ENCODE measurements around the gene CDPF1. TPM values are rescaled to one million over a fixed set of nuclear protein-coding genes. Genes with fewer than 3 reads are reported as not detected.

The CDPF1 gene
- polyA plus RNA-seq, 1 donor from 2014 or later: 32.7 TPM

DNA sequence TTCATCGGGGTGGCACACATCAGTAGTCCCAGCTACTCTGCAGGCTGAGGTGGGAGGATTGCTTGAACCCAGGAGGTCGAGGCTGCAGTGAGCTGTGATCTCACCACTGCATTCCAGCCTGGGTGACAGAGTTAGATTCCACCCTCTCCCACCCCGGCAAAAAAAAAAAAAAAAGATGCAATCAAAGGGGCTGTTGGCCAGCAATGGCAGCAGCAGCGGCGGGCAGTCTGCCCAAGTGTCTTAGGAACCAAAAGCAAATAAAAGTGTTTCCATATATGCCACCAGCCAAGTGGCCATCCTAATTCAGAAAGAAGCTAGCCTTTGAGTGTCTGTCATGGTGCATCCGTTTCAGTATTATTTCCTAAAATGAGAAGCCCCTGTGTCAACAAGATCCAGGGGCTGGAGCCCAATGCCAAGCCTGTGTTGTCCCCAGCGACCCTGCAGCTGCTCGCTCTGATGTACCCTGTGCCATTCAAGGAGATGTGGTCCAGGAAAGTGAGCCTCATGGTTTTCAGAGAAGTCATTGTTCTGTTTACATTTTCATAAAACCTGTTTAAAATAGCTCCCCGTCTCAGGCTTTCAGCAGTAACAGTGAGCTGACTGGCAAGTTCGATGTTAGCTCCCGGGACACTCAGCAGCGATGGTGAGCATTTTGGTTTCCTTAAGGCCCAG, 12.5 kb downstream of the CDPF1 start:
- H3K79me2 ChIP-seq (replicated peaks; ENCODE audit: insufficient read depth, low read length): no peaks in the 10 kb centered on the region
- H4K20me1 ChIP-seq (ENCODE audit: insufficient read depth): no peaks in the 10 kb centered on the region
- no peaks in the 10 kb centered on the region for H3K27me3 ChIP-seq (ENCODE audit: insufficient read depth, low read depth, low read length)
- no peaks in the 10 kb centered on the region for H3K36me3 ChIP-seq (ENCODE audit: insufficient read depth, low read length)
- H3K9me2 ChIP-seq (ENCODE audit: insufficient read depth, low read length): no peaks in the 10 kb centered on the region
- H3K9me3 ChIP-seq (ENCODE audit: low read length): no peaks in the 10 kb centered on the region
- no peak overlapping the region for H2AFZ ChIP-seq (ENCODE audit: low read depth, low read length)
- no peak overlapping the region for H3K4me2 ChIP-seq (ENCODE audit: low read length)
- H3K27ac ChIP-seq (ENCODE audit: low read length): no peak overlapping the region
- TF ChIP-seq RAD21 (conservative IDR thresholded peaks at IDR 0.05) (no peak), EP300 (conservative IDR thresholded peaks at IDR 0.05; ENCODE audit: poor library complexity, severe bottlenecking) (no peak), TAF1 (IDR thresholded peaks at IDR 0.05; ENCODE audit: low read depth) (no peak), POLR2AphosphoS5 (IDR thresholded peaks at IDR 0.05) (no peak), MXI1 (conservative IDR thresholded peaks at IDR 0.05; ENCODE audit: poor library complexity, severe bottlenecking) (no peak), EZH2 (IDR thresholded peaks at IDR 0.05; ENCODE audit: borderline replicate concordance, insufficient read depth, low read length, poor library complexity, severe bottlenecking) (no peak), SMC3 (conservative IDR thresholded peaks at IDR 0.05; ENCODE audit: poor library complexity) (no peak)
- TF ChIP-seq, protein P1, sequence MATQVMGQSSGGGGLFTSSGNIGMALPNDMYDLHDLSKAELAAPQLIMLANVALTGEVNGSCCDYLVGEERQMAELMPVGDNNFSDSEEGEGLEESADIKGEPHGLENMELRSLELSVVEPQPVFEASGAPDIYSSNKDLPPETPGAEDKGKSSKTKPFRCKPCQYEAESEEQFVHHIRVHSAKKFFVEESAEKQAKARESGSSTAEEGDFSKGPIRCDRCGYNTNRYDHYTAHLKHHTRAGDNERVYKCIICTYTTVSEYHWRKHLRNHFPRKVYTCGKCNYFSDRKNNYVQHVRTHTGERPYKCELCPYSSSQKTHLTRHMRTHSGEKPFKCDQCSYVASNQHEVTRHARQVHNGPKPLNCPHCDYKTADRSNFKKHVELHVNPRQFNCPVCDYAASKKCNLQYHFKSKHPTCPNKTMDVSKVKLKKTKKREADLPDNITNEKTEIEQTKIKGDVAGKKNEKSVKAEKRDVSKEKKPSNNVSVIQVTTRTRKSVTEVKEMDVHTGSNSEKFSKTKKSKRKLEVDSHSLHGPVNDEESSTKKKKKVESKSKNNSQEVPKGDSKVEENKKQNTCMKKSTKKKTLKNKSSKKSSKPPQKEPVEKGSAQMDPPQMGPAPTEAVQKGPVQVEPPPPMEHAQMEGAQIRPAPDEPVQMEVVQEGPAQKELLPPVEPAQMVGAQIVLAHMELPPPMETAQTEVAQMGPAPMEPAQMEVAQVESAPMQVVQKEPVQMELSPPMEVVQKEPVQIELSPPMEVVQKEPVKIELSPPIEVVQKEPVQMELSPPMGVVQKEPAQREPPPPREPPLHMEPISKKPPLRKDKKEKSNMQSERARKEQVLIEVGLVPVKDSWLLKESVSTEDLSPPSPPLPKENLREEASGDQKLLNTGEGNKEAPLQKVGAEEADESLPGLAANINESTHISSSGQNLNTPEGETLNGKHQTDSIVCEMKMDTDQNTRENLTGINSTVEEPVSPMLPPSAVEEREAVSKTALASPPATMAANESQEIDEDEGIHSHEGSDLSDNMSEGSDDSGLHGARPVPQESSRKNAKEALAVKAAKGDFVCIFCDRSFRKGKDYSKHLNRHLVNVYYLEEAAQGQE (IDR thresholded peaks at IDR 0.05; ENCODE audit: borderline replicate concordance): no peak
- TF ChIP-seq, protein P2, sequence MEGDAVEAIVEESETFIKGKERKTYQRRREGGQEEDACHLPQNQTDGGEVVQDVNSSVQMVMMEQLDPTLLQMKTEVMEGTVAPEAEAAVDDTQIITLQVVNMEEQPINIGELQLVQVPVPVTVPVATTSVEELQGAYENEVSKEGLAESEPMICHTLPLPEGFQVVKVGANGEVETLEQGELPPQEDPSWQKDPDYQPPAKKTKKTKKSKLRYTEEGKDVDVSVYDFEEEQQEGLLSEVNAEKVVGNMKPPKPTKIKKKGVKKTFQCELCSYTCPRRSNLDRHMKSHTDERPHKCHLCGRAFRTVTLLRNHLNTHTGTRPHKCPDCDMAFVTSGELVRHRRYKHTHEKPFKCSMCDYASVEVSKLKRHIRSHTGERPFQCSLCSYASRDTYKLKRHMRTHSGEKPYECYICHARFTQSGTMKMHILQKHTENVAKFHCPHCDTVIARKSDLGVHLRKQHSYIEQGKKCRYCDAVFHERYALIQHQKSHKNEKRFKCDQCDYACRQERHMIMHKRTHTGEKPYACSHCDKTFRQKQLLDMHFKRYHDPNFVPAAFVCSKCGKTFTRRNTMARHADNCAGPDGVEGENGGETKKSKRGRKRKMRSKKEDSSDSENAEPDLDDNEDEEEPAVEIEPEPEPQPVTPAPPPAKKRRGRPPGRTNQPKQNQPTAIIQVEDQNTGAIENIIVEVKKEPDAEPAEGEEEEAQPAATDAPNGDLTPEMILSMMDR (IDR thresholded peaks at IDR 0.05; ENCODE audit: poor library complexity, severe bottlenecking): no peak
- no peaks in the 10 kb centered on the region for H3F3A ChIP-seq (ENCODE audit: insufficient read depth, low read length, poor library complexity, severe bottlenecking)
- no peak overlapping the region for H3K4me3 ChIP-seq (ENCODE audit: low read length)
- no peak overlapping the region for H3K9ac ChIP-seq (ENCODE audit: low read length)

DNA sequence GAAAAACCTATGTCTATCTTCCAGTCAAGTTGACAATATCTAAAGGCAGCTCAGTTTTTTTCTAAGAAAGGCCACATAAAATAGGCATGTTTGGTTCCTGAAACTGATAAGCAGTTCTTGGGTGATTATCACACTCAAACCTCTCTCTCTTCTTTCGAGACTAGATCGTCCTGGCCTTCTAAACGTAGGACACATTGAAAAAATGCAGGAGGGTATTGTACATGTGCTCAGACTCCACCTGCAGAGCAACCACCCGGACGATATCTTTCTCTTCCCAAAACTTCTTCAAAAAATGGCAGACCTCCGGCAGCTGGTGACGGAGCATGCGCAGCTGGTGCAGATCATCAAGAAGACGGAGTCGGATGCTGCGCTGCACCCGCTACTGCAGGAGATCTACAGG, 15.1 kb downstream of the CDPF1 start:
- Histone ChIP-seq H3K9ac (ENCODE audit: low read length) (no peak overlapping the region), H3K36me3 (ENCODE audit: insufficient read depth, low read length) (no peaks in the 10 kb centered on the region), H3K79me2 (replicated peaks; ENCODE audit: insufficient read depth, low read length) (no peaks in the 10 kb centered on the region), H4K20me1 (ENCODE audit: insufficient read depth) (no peaks in the 10 kb centered on the region), H3K9me3 (ENCODE audit: low read length) (no peaks in the 10 kb centered on the region), H2AFZ (ENCODE audit: low read depth, low read length) (no peak overlapping the region), H3K27me3 (ENCODE audit: insufficient read depth, low read depth, low read length) (no peaks in the 10 kb centered on the region), H3K9me2 (ENCODE audit: insufficient read depth, low read length) (no peaks in the 10 kb centered on the region), H3K4me2 (ENCODE audit: low read length) (no peak overlapping the region), H3K4me3 (ENCODE audit: low read length) (no peak overlapping the region), H3K27ac (ENCODE audit: low read length) (no peak overlapping the region), H3F3A (ENCODE audit: insufficient read depth, low read length, poor library complexity, severe bottlenecking) (no peaks in the 10 kb centered on the region)
- no peak for TF ChIP-seq RAD21 (conservative IDR thresholded peaks at IDR 0.05)
- no peak for TF ChIP-seq EZH2 (IDR thresholded peaks at IDR 0.05; ENCODE audit: borderline replicate concordance, insufficient read depth, low read length, poor library complexity, severe bottlenecking)
- TF ChIP-seq, protein P2 (IDR thresholded peaks at IDR 0.05; ENCODE audit: poor library complexity, severe bottlenecking): no peak
- no peak for TF ChIP-seq EP300 (conservative IDR thresholded peaks at IDR 0.05; ENCODE audit: poor library complexity, severe bottlenecking)
- no peak for TF ChIP-seq SMC3 (conservative IDR thresholded peaks at IDR 0.05; ENCODE audit: poor library complexity)
- TF ChIP-seq, protein P1 (IDR thresholded peaks at IDR 0.05; ENCODE audit: borderline replicate concordance): no peak
- TF ChIP-seq POLR2AphosphoS5 (IDR thresholded peaks at IDR 0.05): no peak
- no peak for TF ChIP-seq TAF1 (IDR thresholded peaks at IDR 0.05; ENCODE audit: low read depth)
- TF ChIP-seq MXI1 (conservative IDR thresholded peaks at IDR 0.05; ENCODE audit: poor library complexity, severe bottlenecking): no peak
